AG09309 (cell line): ENCODE results near the gene PDIA6.

Experiments
- DNase-seq: peaks from one replicate; pipeline ENCODE4 v3.0.0-alpha.2; 2010; ENCODE audit warnings: low read depth
- H3K4me3 ChIP-seq: 2 replicates; pipeline ENCODE4 v1.5.1; 2011; ENCODE audit warnings: mild to moderate bottlenecking, low read depth, low read length, moderate library complexity; ENCODE audit not compliant: control insufficient read depth
- CTCF ChIP-seq: IDR thresholded peaks from 2 replicates; pipeline ENCODE4 v1.5.1; 2011; ENCODE audit warnings: mild to moderate bottlenecking, low read depth, low read length, inconsistent platforms; ENCODE audit not compliant: insufficient read depth, control insufficient read depth; ENCODE audit errors: missing control alignments

The PDIA6 gene

GRCh38 chr2:10826625-10827024, 14.0 kb upstream of the PDIA6 start:
- no peak for TF ChIP-seq CTCF
- no peak for DNase-seq

DNA sequence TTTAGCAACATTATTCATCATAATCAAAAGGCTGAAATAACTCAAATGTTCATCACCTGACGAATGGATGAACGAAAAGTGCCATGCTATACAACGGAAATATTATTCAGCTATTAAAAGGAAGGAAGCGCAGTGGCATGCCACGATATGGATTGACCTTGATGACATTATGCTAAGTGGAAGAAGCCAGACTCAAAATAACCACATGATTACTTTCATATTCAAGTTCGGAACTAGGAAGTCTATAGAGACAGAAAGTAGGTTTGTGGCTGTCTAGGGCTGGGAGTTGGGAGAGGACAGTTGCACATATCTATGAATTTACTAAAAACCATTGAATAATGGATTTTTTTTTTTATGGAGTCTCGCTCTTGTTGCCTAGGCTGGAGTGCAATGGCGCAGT, 13.4 kb upstream of the PDIA6 start:
- no peak for TF ChIP-seq CTCF
- no peak overlapping the region for H3K4me3 ChIP-seq
- DNase-seq = no peak

More at GRCh38 chr2:10826625-10827024, 14.0 kb upstream of the PDIA6 start:
- H3K4me3 ChIP-seq = no peak overlapping the region

DNA sequence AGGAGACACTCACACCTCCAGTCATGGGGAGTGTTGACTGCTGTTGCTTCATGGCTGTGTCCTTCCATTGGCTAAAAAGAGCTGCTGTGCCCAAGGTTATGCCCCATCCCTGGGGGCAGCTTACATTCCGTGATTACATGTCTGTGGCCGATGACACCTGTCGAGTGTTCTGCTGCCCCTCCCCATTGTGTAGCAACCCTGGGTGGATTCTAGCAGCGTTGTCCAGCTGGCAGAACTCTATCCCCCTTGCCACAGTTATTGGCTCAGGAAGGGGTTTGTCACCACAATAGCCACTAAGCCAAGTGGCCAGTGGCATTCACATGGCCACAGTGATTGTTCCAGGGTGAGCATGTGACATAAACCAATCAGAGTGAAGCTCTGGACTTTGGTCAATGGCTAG, 11.6 kb upstream of the PDIA6 start:
- no peak for TF ChIP-seq CTCF

DNA sequence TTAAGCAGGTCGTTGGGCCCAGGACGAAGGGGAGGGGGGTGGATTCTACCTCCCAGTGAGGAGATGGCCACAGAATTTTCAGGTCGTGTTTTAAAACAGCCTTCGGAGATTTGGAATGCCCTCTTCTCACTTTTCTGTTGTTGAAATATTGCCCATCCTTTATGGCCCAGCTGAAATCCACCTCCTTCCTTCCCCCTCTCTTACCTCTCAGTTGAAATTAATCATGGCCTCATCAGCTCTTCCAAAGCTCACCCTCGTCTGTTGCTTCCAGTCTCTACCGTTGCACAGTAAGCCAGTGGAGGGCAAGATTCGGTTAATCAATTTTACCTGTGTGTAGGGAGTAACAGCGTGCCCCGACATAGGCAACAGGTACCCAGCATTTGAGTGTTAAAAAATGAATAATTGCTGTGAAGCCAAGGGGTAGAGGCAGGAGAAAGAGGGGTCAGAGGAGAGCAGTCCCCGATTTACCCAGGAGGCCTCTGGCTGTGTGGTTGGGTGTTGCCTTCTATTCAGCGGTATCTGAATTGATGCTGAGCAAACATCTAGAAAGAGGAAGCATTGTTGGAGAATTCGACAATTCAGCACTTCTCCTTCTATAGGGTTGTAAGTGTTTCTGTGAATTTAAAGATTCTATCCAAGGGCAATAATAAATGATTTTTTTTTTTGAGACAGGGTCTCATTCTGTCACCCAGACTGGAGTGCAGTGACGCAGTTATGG, 8.6 kb upstream of the PDIA6 start:
- no peak for DNase-seq
- no peak overlapping the region for H3K4me3 ChIP-seq
- TF ChIP-seq CTCF = no peak

More for the DNA sequence above, 11.6 kb upstream of the PDIA6 start:
- no peak overlapping the region for H3K4me3 ChIP-seq
- no peak for DNase-seq

DNA sequence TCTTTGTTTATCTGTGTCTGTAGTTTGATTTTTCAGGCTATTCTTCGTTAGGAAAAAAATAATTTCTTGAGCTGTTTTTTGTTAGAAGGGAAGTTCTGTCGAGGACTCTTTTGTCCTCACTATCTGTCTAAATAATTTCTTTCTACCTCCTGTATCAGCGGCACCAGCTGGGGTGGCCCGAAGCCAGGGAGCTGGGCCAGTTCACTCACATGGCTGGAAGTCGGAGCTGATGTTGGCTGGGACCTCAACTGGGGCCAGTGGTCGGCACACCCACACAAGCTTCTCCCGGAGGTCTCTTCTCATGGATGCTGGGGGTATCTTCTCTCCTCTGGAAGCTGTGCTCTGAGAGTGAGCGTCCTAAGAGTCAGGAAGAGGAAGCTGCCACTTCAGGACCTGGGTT, 8.0 kb upstream of the PDIA6 start:
- DNase-seq = no peak
- H3K4me3 ChIP-seq = no peak overlapping the region
- TF ChIP-seq CTCF = no peak

GRCh38 chr2:10819714-10820314, 7.2 kb upstream of the PDIA6 start:
- no peak for DNase-seq
- H3K4me3 ChIP-seq = no peak overlapping the region
- no peak for TF ChIP-seq CTCF
